ENCODE measurements around the gene KDM5C. TPM values are rescaled to one million over a fixed set of nuclear protein-coding genes. Genes with fewer than 3 reads are reported as not detected.

Gene KDM5C
- total RNA-seq, 2 donors from 2014 or later: 99.4 to 102 TPM

DNA sequence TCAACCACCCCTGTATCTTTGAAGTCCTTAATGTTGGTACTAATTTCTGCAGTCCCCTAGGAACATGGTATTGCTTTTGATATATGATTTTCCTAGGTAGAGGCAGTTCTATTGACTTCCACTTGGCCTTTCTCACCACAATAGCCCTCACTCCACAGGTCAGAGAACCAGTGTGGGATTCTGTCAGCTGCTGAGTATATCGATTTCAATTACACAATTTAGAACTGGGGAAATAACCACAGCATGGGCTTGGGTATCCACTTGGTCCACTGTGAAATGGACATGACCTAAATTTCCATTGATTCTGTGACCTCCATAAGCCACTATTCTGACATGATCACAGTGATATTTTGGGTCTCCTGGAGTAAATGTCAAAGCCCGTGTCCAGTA, 68.8 kb downstream of the KDM5C start:
- DNase-seq (ENCODE audit: low spot score): no peak
- Histone ChIP-seq H3K9me3 (no peaks in the 10 kb centered on the region), H3K4me1 (replicated peaks) (no peaks in the 10 kb centered on the region), H3K27ac (no peak overlapping the region), H3K36me3 (no peaks in the 10 kb centered on the region), H3K4me3 (no peak overlapping the region), H3K27me3 (replicated peaks; ENCODE audit: insufficient read depth) (no peaks in the 10 kb centered on the region)
- 97% methylated on average over 2 of the region's 2 CpGs for WGBS
- TF ChIP-seq, protein P1, sequence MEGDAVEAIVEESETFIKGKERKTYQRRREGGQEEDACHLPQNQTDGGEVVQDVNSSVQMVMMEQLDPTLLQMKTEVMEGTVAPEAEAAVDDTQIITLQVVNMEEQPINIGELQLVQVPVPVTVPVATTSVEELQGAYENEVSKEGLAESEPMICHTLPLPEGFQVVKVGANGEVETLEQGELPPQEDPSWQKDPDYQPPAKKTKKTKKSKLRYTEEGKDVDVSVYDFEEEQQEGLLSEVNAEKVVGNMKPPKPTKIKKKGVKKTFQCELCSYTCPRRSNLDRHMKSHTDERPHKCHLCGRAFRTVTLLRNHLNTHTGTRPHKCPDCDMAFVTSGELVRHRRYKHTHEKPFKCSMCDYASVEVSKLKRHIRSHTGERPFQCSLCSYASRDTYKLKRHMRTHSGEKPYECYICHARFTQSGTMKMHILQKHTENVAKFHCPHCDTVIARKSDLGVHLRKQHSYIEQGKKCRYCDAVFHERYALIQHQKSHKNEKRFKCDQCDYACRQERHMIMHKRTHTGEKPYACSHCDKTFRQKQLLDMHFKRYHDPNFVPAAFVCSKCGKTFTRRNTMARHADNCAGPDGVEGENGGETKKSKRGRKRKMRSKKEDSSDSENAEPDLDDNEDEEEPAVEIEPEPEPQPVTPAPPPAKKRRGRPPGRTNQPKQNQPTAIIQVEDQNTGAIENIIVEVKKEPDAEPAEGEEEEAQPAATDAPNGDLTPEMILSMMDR (IDR thresholded peaks at IDR 0.05): no peak
- TF ChIP-seq POLR2AphosphoS5 (IDR thresholded peaks at IDR 0.05): no peak
- TF ChIP-seq POLR2A (IDR thresholded peaks at IDR 0.05): no peak
- intact Hi-C loops (cut with DNase I): no loop called here

GRCh38 chrX:53155512-53156206, 69.3 kb downstream of the KDM5C start:
- 89% methylated on average over 8 of the region's 8 CpGs for WGBS
- DNase-seq (ENCODE audit: low spot score): no peak
- H3K9me3 ChIP-seq: no peaks in the 10 kb centered on the region
- no peak overlapping the region for H3K4me3 ChIP-seq
- intact Hi-C loops (cut with DNase I): no loop called here
- no peaks in the 10 kb centered on the region for H3K36me3 ChIP-seq
- H3K4me1 ChIP-seq (replicated peaks): no peaks in the 10 kb centered on the region
- no peaks in the 10 kb centered on the region for H3K27me3 ChIP-seq (replicated peaks; ENCODE audit: insufficient read depth)
- TF ChIP-seq POLR2AphosphoS5 (IDR thresholded peaks at IDR 0.05): no peak
- TF ChIP-seq POLR2A (IDR thresholded peaks at IDR 0.05): no peak
- TF ChIP-seq, protein P1 (IDR thresholded peaks at IDR 0.05): no peak
- no peak overlapping the region for H3K27ac ChIP-seq

- no peak overlapping the region for H3K27ac ChIP-seq
- no peak for DNase-seq (ENCODE audit: low spot score)
- 100% methylated on average over 1 of the region's 1 CpG for WGBS
- H3K36me3 ChIP-seq: no peaks in the 10 kb centered on the region
- TF ChIP-seq, protein P1 (IDR thresholded peaks at IDR 0.05): no peak
- no peak for TF ChIP-seq POLR2A (IDR thresholded peaks at IDR 0.05)
- TF ChIP-seq POLR2AphosphoS5 (IDR thresholded peaks at IDR 0.05): no peak
- H3K4me1 ChIP-seq (replicated peaks): no peaks in the 10 kb centered on the region
- no peaks in the 10 kb centered on the region for H3K27me3 ChIP-seq (replicated peaks; ENCODE audit: insufficient read depth)
- H3K4me3 ChIP-seq: no peak overlapping the region
- H3K9me3 ChIP-seq: no peaks in the 10 kb centered on the region
- intact Hi-C loops (cut with DNase I): no loop called here
Observed at GRCh38 chrX:53153581-53153980, 71.4 kb downstream of the KDM5C start.

Small RNA genes lying within 50 kb of the gene (microRNA-seq; reads per million reads assigned to microRNA genes)
- gene MIR6894 (1.7 reads per million, percentile 23 among the genes with 10 or more reads in this experiment), gene MIR6895 (not detected)

Small RNA genes lying within 50 kb of the gene (small RNA-seq; reads per million reads assigned to genes)
- gene AL139396.1: 0 reads per million in 2 donors
- gene MIR6894: 0.20 to 0.28 reads per million in 2 donors
- gene MIR6895: 0 reads per million in 2 donors

Other genes with a start within 250 kb of the KDM5C start
- 1 to 10 TPM; 1.9 to 3.6 TPM for gene GPR173, start 176.4 kb downstream of the KDM5C start, total RNA-seq
- 100 to 1,000 TPM in 1 of 2 donors, 10 to 100 TPM in 1; 34.3 to 250 TPM for gene TSPYL2, start 142.8 kb downstream of the KDM5C start, total RNA-seq
- gene KANTR, start 131.1 kb downstream of the KDM5C start, total RNA-seq: 10 to 100 TPM; 11.5 to 27.9 TPM
- gene IQSEC2, start 56.4 kb upstream of the KDM5C start, total RNA-seq: 10 to 100 TPM; 19.8 to 38.7 TPM
- 10 to 100 TPM; 31.1 to 35.4 TPM for gene SMC1A, start 197.4 kb upstream of the KDM5C start, total RNA-seq
- gene RIBC1, start 197.7 kb upstream of the KDM5C start, total RNA-seq: 1 to 10 TPM; 3.0 to 5.4 TPM
- gene HSD17B10, start 209.2 kb upstream of the KDM5C start, total RNA-seq: 10 to 100 TPM; 70.6 to 83.4 TPM